OCI-LY1 (cell line): ENCODE data around the gene PPP1R10.

Experiments used
- EZH2 ChIP-seq: fragments of 200-600 bp; sonication (generic), shearing (Covaris generic); IDR thresholded peaks from 2 replicates; pipeline ENCODE4 v1.8.0; 2017; ENCODE audit warnings: borderline replicate concordance, mixed run types, mild to moderate bottlenecking, antibody characterized with exemption, low read length, moderate library complexity, mixed read lengths
- TF ChIP-seq, protein P1 (sequence below): fragments of 200-600 bp; sonication (generic), shearing (Covaris generic); IDR thresholded peaks from 2 replicates; pipeline ENCODE4 v1.5.1; 2017; ENCODE audit warnings: mild to moderate bottlenecking, antibody characterized with exemption, low read length, moderate library complexity, mixed read lengths

DNA sequence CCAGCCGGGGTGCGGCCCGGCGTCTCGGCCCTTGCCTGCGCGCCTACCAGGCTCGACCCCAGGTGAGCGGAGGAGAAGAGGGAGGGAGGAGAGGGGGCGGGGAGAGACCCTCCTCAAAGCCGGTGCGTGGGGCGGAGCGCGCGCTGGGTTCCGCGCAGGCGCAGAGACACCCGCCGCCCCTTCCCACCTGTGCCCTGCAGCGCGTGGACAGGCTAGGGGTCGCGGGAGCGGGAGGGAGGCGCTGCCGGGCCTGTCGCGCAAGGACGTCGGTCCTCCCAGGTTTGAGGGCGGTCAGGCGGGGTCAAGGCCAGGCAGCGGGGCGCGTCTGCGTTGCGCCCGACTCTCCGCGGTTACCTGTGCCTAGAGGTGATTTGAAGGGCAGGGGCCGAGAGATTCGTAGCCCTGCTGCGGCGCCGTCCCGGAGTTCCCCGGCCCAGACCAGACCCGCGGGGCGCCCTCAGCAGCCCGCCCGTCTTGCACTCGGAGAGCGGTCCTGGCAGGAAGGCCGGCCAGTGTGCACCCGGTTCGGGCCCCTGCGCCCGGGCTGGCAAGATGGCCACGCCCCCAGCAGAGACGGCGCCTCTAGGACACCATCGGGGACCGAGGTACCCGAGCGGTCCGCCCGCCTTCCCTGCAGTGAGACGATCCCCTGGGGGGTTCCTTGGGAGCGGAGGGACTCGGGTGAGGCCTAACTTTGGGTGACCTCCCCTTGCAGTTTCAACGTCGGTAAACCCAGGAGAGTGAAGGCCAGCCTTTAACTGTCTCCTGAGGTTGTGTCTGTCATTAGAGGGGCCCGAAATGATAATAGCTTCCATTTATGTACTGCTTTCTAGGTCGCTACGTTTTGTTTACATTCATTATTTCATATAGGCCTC lies 30.4 kb upstream of the PPP1R10 start:
- TF ChIP-seq, protein P1, sequence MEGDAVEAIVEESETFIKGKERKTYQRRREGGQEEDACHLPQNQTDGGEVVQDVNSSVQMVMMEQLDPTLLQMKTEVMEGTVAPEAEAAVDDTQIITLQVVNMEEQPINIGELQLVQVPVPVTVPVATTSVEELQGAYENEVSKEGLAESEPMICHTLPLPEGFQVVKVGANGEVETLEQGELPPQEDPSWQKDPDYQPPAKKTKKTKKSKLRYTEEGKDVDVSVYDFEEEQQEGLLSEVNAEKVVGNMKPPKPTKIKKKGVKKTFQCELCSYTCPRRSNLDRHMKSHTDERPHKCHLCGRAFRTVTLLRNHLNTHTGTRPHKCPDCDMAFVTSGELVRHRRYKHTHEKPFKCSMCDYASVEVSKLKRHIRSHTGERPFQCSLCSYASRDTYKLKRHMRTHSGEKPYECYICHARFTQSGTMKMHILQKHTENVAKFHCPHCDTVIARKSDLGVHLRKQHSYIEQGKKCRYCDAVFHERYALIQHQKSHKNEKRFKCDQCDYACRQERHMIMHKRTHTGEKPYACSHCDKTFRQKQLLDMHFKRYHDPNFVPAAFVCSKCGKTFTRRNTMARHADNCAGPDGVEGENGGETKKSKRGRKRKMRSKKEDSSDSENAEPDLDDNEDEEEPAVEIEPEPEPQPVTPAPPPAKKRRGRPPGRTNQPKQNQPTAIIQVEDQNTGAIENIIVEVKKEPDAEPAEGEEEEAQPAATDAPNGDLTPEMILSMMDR: no peak
- no peak for TF ChIP-seq EZH2
